ENCODE measurements around the gene CXCR6. TPM values are rescaled to one million over a fixed set of nuclear protein-coding genes. Genes with fewer than 3 reads are reported as not detected.

Gene CXCR6
- total RNA-seq, 1 experiment from 2014 or later, result not detected

- H2BK15ac ChIP-seq (ENCODE audit: low read depth, low read length), result no peak overlapping the region
- Mint-ChIP-seq H3K27ac (no peak overlapping the region), H3K4me3 (no peak overlapping the region), H3K27me3 (ENCODE audit: low read depth) (no peaks in the 10 kb centered on the region; the same call in 1 of the 2 replicates), H3K36me3 (ENCODE audit: insufficient read depth in 1 of 3, low read depth in 3 of 3) (peaks cover 25 to 80% (median 75%) of the 10 kb centered on the region in 3 experiments; a peak in 6 of 7 replicates), H3K4me1 (no peaks in the 10 kb centered on the region), H3K9me3 (no peaks in the 10 kb centered on the region)
- TF ChIP-seq CTCF (conservative IDR thresholded peaks at IDR 0.05), result no peak
- H2AK5ac ChIP-seq (ENCODE audit: insufficient read length, low read length), result no peak overlapping the region
- H3K27ac ChIP-seq (ENCODE audit: insufficient read length, low read depth, low read length), result no peak overlapping the region
- no peak overlapping the region for H3K18ac ChIP-seq (ENCODE audit: insufficient read length, low read depth, low read length)
- no peak overlapping the region for H2BK5ac ChIP-seq (ENCODE audit: insufficient read length, low read length)
- H4K5ac ChIP-seq (ENCODE audit: insufficient read length, low read depth, low read length), result no peak overlapping the region
- no peak overlapping the region for H2AFZ ChIP-seq (ENCODE audit: low read length)
- H3K23me2 ChIP-seq (ENCODE audit: insufficient read length, low read depth, low read length, poor library complexity, severe bottlenecking), result no peaks in the 10 kb centered on the region
- no peak overlapping the region for H4K8ac ChIP-seq (replicated peaks; ENCODE audit: insufficient read length, low read depth, low read length)
- H3K79me1 ChIP-seq (ENCODE audit: insufficient read depth, low read depth, low read length, poor library complexity, severe bottlenecking), result no peaks in the 10 kb centered on the region
- no peak overlapping the region for H3K9ac ChIP-seq (ENCODE audit: extremely low read depth, insufficient read length, low read length)
- DNase-seq, result no peak
- no peaks in the 10 kb centered on the region for H3K27me3 ChIP-seq (ENCODE audit: insufficient read depth, low read length)
- no peak overlapping the region for H3K4ac ChIP-seq (ENCODE audit: low read depth, low read length)
- no peak overlapping the region for H3K56ac ChIP-seq (ENCODE audit: insufficient read length, low read depth, low read length)
- no CpG with 5 or more reads among the region's 4 CpGs for WGBS (ENCODE audit: extremely low coverage, insufficient read length, low lambda C conversion rate)
- no peak overlapping the region for H4K91ac ChIP-seq (ENCODE audit: insufficient read length, low read depth, low read length)
- H2BK12ac ChIP-seq (ENCODE audit: insufficient read length, low read depth, low read length), result no peak overlapping the region
- H3T11ph ChIP-seq (ENCODE audit: low read length), result no peak overlapping the region
- H3K14ac ChIP-seq (ENCODE audit: insufficient read depth, low read length), result no peak overlapping the region
- H3K4me2 ChIP-seq (ENCODE audit: insufficient read depth, insufficient read length, low read length), result no peak overlapping the region
- H3K9me3 ChIP-seq (ENCODE audit: control insufficient read depth, low read depth, low read length), result no peaks in the 10 kb centered on the region
- no peak overlapping the region for H2BK120ac ChIP-seq (ENCODE audit: low read depth, low read length, poor library complexity, severe bottlenecking)
- H3K4me1 ChIP-seq (ENCODE audit: insufficient read depth, low read length), result no peaks in the 10 kb centered on the region
- H4K20me1 ChIP-seq (ENCODE audit: control insufficient read depth, insufficient read depth, insufficient read length), result no peaks in the 10 kb centered on the region
- no peaks in the 10 kb centered on the region for H3K79me2 ChIP-seq (ENCODE audit: insufficient read depth, low read length)
- no peak overlapping the region for H3K23ac ChIP-seq (ENCODE audit: insufficient read length, low read depth, low read length)
- H2BK20ac ChIP-seq (ENCODE audit: low read depth, low read length, poor library complexity, severe bottlenecking), result no peak overlapping the region
Observed at GRCh38 chr3:45932112-45932511, 11.2 kb upstream of the CXCR6 start.

All from H9 (cell line).